ENCODE measurements around the gene SCAF11.
"Not testable (repeated sequence)": the region's sequence is repeated elsewhere in the genome, so short reads cannot be mapped to it uniquely, and the experiment has no call there.

DNA sequence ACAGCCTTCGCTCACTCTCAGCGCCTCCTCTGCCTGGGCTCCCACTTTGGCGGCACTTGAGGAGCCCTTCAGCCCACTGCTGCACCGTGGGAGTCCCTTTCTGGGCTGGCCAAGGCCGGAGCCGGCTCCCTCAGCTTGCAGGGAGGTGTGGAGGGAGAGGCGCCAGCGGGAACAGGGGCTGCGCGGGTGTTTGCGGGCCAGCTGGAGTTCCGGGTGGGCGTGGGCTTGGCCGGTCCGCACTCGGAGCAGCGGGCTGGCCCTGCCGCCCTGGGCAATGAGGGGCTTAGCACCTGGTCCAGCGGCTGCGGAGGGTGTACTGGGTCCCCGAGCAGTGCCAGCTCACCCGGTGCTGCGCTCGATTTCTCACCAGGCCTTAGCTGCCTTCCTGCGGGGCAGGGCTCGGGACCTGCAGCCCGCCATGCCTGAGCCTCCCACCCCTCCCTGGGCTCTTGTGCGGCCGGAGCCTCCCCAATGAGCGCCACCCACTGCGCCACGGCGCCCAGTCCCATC, 27.5 kb upstream of the SCAF11 start:
- TF ChIP-seq CTCF (optimal IDR thresholded peaks at IDR 0.05 in 1 of 3, IDR thresholded peaks at IDR 0.05 in 1 of 3, conservative IDR thresholded peaks at IDR 0.05 in 1 of 3; ENCODE audit: extremely low read depth in 1 of 3, insufficient read depth in 2 of 3, low read length in 3 of 3); EZH2 (IDR thresholded peaks at IDR 0.05; ENCODE audit: low read length): not testable (repeated sequence)

Data from keratinocyte (primary cell).